HG03575 (cell line): ENCODE data around the gene PMF1.
A peak's percentile ranks its signal among the peaks of the same experiment; 100 is the strongest.

Experiments
- ATAC-seq: cut with Tn5 transposase; IDR thresholded peaks from one replicate; pipeline ENCODE4 v1.9.1; 2021; ENCODE audit not compliant: unreplicated experiment, insufficient number of reproducible peaks, low FRiP score; ENCODE audit errors: extremely low read depth

PMF1 gene

GRCh38 chr1:156257711-156258110 is 44.9 kb downstream of the PMF1 start:
- no peak for ATAC-seq

GRCh38 chr1:156258859-156259258 is 46.1 kb downstream of the PMF1 start:
- no peak for ATAC-seq

- no peak for ATAC-seq
These were observed 47.0 kb downstream of the PMF1 start for GRCh38 chr1:156259805-156260204.

- no peak for ATAC-seq
These were observed 48.1 kb downstream of the PMF1 start for GRCh38 chr1:156260896-156261295.

GRCh38 chr1:156262461-156263287 is 49.9 kb downstream of the PMF1 start:
- ATAC-seq, result no peak

- no peak for ATAC-seq
These were observed 50.5 kb downstream of the PMF1 start for GRCh38 chr1:156263288-156263655.

GRCh38 chr1:156266051-156266450 is 53.2 kb downstream of the PMF1 start:
- ATAC-seq, result no peak

GRCh38 chr1:156268336-156268735 is 55.5 kb downstream of the PMF1 start:
- ATAC-seq, result no peak

GRCh38 chr1:156270314-156270713 is 57.5 kb downstream of the PMF1 start:
- ATAC-seq, result no peak

GRCh38 chr1:156276532-156276931 is 63.7 kb downstream of the PMF1 start:
- ATAC-seq, result no peak

- no peak for ATAC-seq
These were observed 64.2 kb downstream of the PMF1 start for GRCh38 chr1:156276966-156277381.

- no peak for ATAC-seq
These were observed 67.0 kb downstream of the PMF1 start for GRCh38 chr1:156279837-156280236.

- no peak for ATAC-seq
These were observed 68.5 kb downstream of the PMF1 start for GRCh38 chr1:156281281-156281680.

- ATAC-seq, result no peak
These were observed 69.1 kb downstream of the PMF1 start for GRCh38 chr1:156281693-156282478.

- ATAC-seq, result peak; percentile 56
These were observed 69.8 kb downstream of the PMF1 start, which contains the start of gene SMG5 for GRCh38 chr1:156282479-156283222. Gene SMG5 (minus strand): TSS chr1:156282825. CDS start chr1:156282680, 145 bp downstream.

GRCh38 chr1:156283521-156283920 is 70.7 kb downstream of the PMF1 start:
- ATAC-seq, result no peak

GRCh38 chr1:156284112-156284511 is 71.3 kb downstream of the PMF1 start, which contains the start of gene TMEM79:
Gene TMEM79 (plus strand): TSS chr1:156284325. CDS start chr1:156285227, 902 bp downstream.
- no peak for ATAC-seq

GRCh38 chr1:156284757-156285156 is 72.0 kb downstream of the PMF1 start:
- ATAC-seq, result no peak

GRCh38 chr1:156285437-156285836 is 72.6 kb downstream of the PMF1 start:
- ATAC-seq, result no peak
